Ovary (tissue), 3 donors: ENCODE results near the gene NTRK1.

Experiments used
- CTCF ChIP-seq, 3 donors: fragments of 450-650 bp in 2 of 3; fragments of 200-600 bp in 1 of 3; IDR thresholded peaks; one replicate each; pipeline versions ENCODE4 v1.5.1 to v1.8.0; 2016 to 2022; ENCODE audit warnings: antibody characterized with exemption in 3 of 3, mild to moderate bottlenecking in 1 of 3
- EP300 ChIP-seq: sonication (generic); formaldehyde crosslinking; IDR thresholded peaks from one replicate; pipeline ENCODE4 v1.6.1; 2017; ENCODE audit warnings: antibody characterized with exemption
- POLR2A ChIP-seq: fragments of 450-650 bp; IDR thresholded peaks from one replicate; pipeline ENCODE4 v1.6.1; 2017; ENCODE audit warnings: antibody characterized with exemption, mild to moderate bottlenecking, moderate library complexity
- donor health status: DM: no; HTN: no; CAD: no.

GRCh38 chr1:156896490-156897033, 35.9 kb downstream of the NTRK1 start:
- TF ChIP-seq CTCF (IDR thresholded peaks at IDR 0.05) (no peak), EP300 (no peak), POLR2A (no peak)
